ENCODE results near the gene CDH12. TPM values are rescaled to one million over a fixed set of nuclear protein-coding genes. Genes with fewer than 3 reads are reported as not detected.
"Not testable (repeated sequence)": the region's sequence is repeated elsewhere in the genome, so short reads cannot be mapped to it uniquely, and the experiment has no call there.

CDH12 gene
- total RNA-seq, 1 experiment from 2014 or later = not detected

- Histone ChIP-seq H3K79me2 (ENCODE audit: insufficient read depth, low read length) (no peaks in the 10 kb centered on the region), H3K4me3 (replicated peaks in 1 of 2; ENCODE audit: low read depth in 1 of 2, low read length in 2 of 2) (no peak overlapping the region), H3K4me2 (ENCODE audit: low read length) (no peak overlapping the region), H3K9me3 (ENCODE audit: control insufficient read depth in 1 of 2, insufficient read depth in 1 of 2, low read depth in 1 of 2, low read length in 2 of 2) (peaks cover 12 to 21% of the 10 kb centered on the region in 2 experiments), H3K27me3 (ENCODE audit: insufficient read depth, low read length) (no peaks in the 10 kb centered on the region), H3K9ac (ENCODE audit: low read length) (no peak overlapping the region), H3K36me3 (ENCODE audit: control insufficient read depth in 1 of 2, insufficient read depth in 2 of 2, low read length in 2 of 2) (no peaks in the 10 kb centered on the region), H3K27ac (ENCODE audit: low read depth, low read length) (no peak overlapping the region), H3K9me2 (ENCODE audit: insufficient read depth) (no peaks in the 10 kb centered on the region), H3K4me1 (ENCODE audit: control insufficient read depth in 1 of 2, insufficient read depth in 2 of 2, low read length in 2 of 2) (no peaks in the 10 kb centered on the region), H2AFZ (ENCODE audit: low read depth, low read length, poor library complexity, severe bottlenecking) (no peak overlapping the region), H4K20me1 (ENCODE audit: insufficient read depth) (no peaks in the 10 kb centered on the region; the same call in 1 of the 2 replicates)
- ATAC-seq (no peak), DNase-seq (ENCODE audit: low read depth, low spot score) (no peak)
- intact Hi-C loops (cut with micrococcal nuclease) = no loop called here
- no TSS peak for BruUV-seq (replicated peaks)
- ChIA-PET CTCF (no interaction called here), RAD21 (ENCODE audit: low non-redundant PET in 1 of 2, low total read pairs in 2 of 2, uncharacterized antibody in 2 of 2, unreplicated experiment in 2 of 2) (no interaction called here), POLR2A (no interaction called here)
- no peak for TF ChIP-seq SRF (IDR thresholded peaks at IDR 0.05; ENCODE audit: low read depth)
- no peak for TF ChIP-seq SP1 (IDR thresholded peaks at IDR 0.05; ENCODE audit: low read depth)
- TF ChIP-seq FOSL1 (IDR thresholded peaks at IDR 0.05; ENCODE audit: low read depth) = no peak
- no peak for TF ChIP-seq EGR1 (IDR thresholded peaks at IDR 0.05; ENCODE audit: low read depth)
- TF ChIP-seq CEBPB (IDR thresholded peaks at IDR 0.05; ENCODE audit: low read depth) = no peak
- no peak for TF ChIP-seq MAX (IDR thresholded peaks at IDR 0.05)
- no peak for TF ChIP-seq ZBTB33 (IDR thresholded peaks at IDR 0.05; ENCODE audit: extremely low read depth, insufficient replicate concordance, low read length)
- TF ChIP-seq ZNF274 (IDR thresholded peaks at IDR 0.05; ENCODE audit: low read depth, low read length) = no peak
- TF ChIP-seq POLR2AphosphoS5 (IDR thresholded peaks at IDR 0.05; ENCODE audit: low read depth, low read length) = no peak
- TF ChIP-seq JUND (IDR thresholded peaks at IDR 0.05) = no peak
Observed at GRCh38 chr5:22776285-22776684, 76.9 kb downstream of the CDH12 start.

- H3K4me2 ChIP-seq (ENCODE audit: low read length); BruUV-seq (replicated peaks); CTCF ChIA-PET; H4K20me1 ChIP-seq (ENCODE audit: insufficient read depth); POLR2A ChIA-PET; DNase-seq (ENCODE audit: low read depth, low spot score); H3K4me3 ChIP-seq (replicated peaks in 1 of 2; ENCODE audit: low read depth in 1 of 2, low read length in 2 of 2); H3K27ac ChIP-seq (ENCODE audit: low read depth, low read length); H2AFZ ChIP-seq (ENCODE audit: low read depth, low read length, poor library complexity, severe bottlenecking); intact Hi-C loops (cut with micrococcal nuclease); H3K4me1 ChIP-seq (ENCODE audit: control insufficient read depth in 1 of 2, insufficient read depth in 2 of 2, low read length in 2 of 2); H3K27me3 ChIP-seq (ENCODE audit: insufficient read depth, low read length); H3K9me2 ChIP-seq (ENCODE audit: insufficient read depth); H3K79me2 ChIP-seq (ENCODE audit: insufficient read depth, low read length); H3K9ac ChIP-seq (ENCODE audit: low read length); RAD21 ChIA-PET (ENCODE audit: low non-redundant PET in 1 of 2, low total read pairs in 2 of 2, uncharacterized antibody in 2 of 2, unreplicated experiment in 2 of 2); H3K36me3 ChIP-seq (ENCODE audit: control insufficient read depth in 1 of 2, insufficient read depth in 2 of 2, low read length in 2 of 2); ATAC-seq: not testable (repeated sequence)
- H3K9me3 ChIP-seq (ENCODE audit: control insufficient read depth in 1 of 2, insufficient read depth in 1 of 2, low read depth in 1 of 2, low read length in 2 of 2) = peaks cover 1 to 14% of the 10 kb centered on the region in 2 experiments
Observed at GRCh38 chr5:22774214-22774613, 78.9 kb downstream of the CDH12 start.
